Fibroblast of lung (primary cell): ENCODE data around the gene TNFSF15. TPM values are rescaled to one million over a fixed set of nuclear protein-coding genes. Genes with fewer than 3 reads are reported as not detected.

Experiments used
- DNase-seq, 2 donors: peaks; one replicate each; pipeline versions ENCODE4 v3.0.0 to v3.0.0-alpha.2; 2010; ENCODE audit warnings: low read depth in 2 of 2
- H2AFZ ChIP-seq: 2 replicates; pipeline ENCODE4 v1.5.1; 2012; ENCODE audit warnings: low read length, control low read depth, inconsistent platforms
- H3K27ac ChIP-seq: 2 replicates; pipeline ENCODE4 v1.5.1; 2011; ENCODE audit warnings: low read length, control low read depth; ENCODE audit not compliant: insufficient read depth
- H3K27me3 ChIP-seq: 2 replicates; pipeline ENCODE4 v1.5.1; 2011; ENCODE audit warnings: mild to moderate bottlenecking, low read length; ENCODE audit not compliant: control insufficient read depth, insufficient read depth
- H3K36me3 ChIP-seq: 2 replicates; pipeline ENCODE4 v1.5.1; 2011; ENCODE audit warnings: low read length; ENCODE audit not compliant: control insufficient read depth, insufficient read depth
- H3K4me1 ChIP-seq: 2 replicates; pipeline ENCODE4 v1.5.1; 2011; ENCODE audit warnings: low read length; ENCODE audit not compliant: control insufficient read depth, insufficient read depth; ENCODE audit errors: extremely low read depth
- H3K4me2 ChIP-seq: 2 replicates; pipeline ENCODE4 v1.5.1; 2011; ENCODE audit warnings: low read length, control low read depth; ENCODE audit not compliant: insufficient read depth; ENCODE audit errors: extremely low read depth
- H3K4me3 ChIP-seq, 4 experiments: fragments of 200-600 bp in 1 of 4; sonication (generic) in 1 of 4; replicated peaks in 1 of 4; 2 replicates each; pipeline ENCODE4 v1.5.1; 2011 to 2016; ENCODE audit warnings: low read length in 4 of 4, low read depth in 3 of 4, mild to moderate bottlenecking in 3 of 4, control low read depth in 2 of 4, inconsistent platforms in 1 of 4, mixed read lengths in 1 of 4; ENCODE audit not compliant: insufficient read depth in 1 of 4; ENCODE audit errors: control extremely low read depth in 1 of 4
- H3K79me2 ChIP-seq: 2 replicates; pipeline ENCODE4 v1.5.1; 2012; ENCODE audit warnings: mild to moderate bottlenecking, low read length, inconsistent platforms; ENCODE audit not compliant: control insufficient read depth, insufficient read depth
- H3K9ac ChIP-seq: 2 replicates; pipeline ENCODE4 v1.5.1; 2011; ENCODE audit warnings: mild to moderate bottlenecking, low read length, control low read depth; ENCODE audit not compliant: insufficient read depth
- H3K9me3 ChIP-seq: 2 replicates; pipeline ENCODE4 v1.5.1; 2012; ENCODE audit warnings: low read depth, low read length; ENCODE audit not compliant: control insufficient read depth, insufficient read depth
- H4K20me1 ChIP-seq: 2 replicates; pipeline ENCODE4 v1.5.1; 2011; ENCODE audit warnings: low read length; ENCODE audit not compliant: control insufficient read depth, insufficient read depth; ENCODE audit errors: extremely low read depth
- CTCF ChIP-seq, 2 donors: IDR thresholded peaks in 1 of 2; conservative IDR thresholded peaks in 1 of 2; 1 replicate in 1 of 2; 2 replicates in 1 of 2; pipeline ENCODE4 v1.5.1; 2011 to 2012; ENCODE audit warnings: low read length in 2 of 2, control low read depth in 1 of 2, inconsistent platforms in 1 of 2, low read depth in 1 of 2, mild to moderate bottlenecking in 1 of 2
- EZH2 ChIP-seq: IDR thresholded peaks from 2 replicates; pipeline ENCODE4 v1.5.1; 2012; ENCODE audit warnings: low read length, control low read depth, mild to moderate bottlenecking; ENCODE audit errors: missing control alignments
- polyA plus RNA-seq, 2 donors: library from polyadenylated mRNA; depleted of rRNA in 1 of 2; stranded (reverse) in 1 of 2; unstranded in 1 of 2; fragments of >200 nt; gene quantifications; 2 replicates each; pipeline ENCODE4 v1.2.1, GENCODE V29; 2011 to 2012; ENCODE audit warnings: missing spikeins in 1 of 2
- total RNA-seq: library from RNA; depleted of rRNA; stranded (reverse); fragments of >200 nt; gene quantifications from 2 replicates; pipeline ENCODE4 v1.2.1, GENCODE V29; 2014

The TNFSF15 gene
- total and polyA plus RNA-seq, 2 donors (not counting 1 experiment from before 2014, with no cell fraction given) = 0.33 to 0.76 TPM

GRCh38 chr9:114826431-114826830, 20.6 kb upstream of the TNFSF15 start:
- Histone ChIP-seq H3K4me1 (no peaks in the 10 kb centered on the region), H4K20me1 (no peaks in the 10 kb centered on the region), H2AFZ (no peak overlapping the region), H3K36me3 (no peaks in the 10 kb centered on the region), H3K9ac (no peak overlapping the region), H3K27ac (no peak overlapping the region), H3K27me3 (no peaks in the 10 kb centered on the region), H3K4me3 (no peak overlapping the region), H3K9me3 (no peaks in the 10 kb centered on the region), H3K79me2 (no peaks in the 10 kb centered on the region), H3K4me2 (no peak overlapping the region)
- DNase-seq = no peak
- TF ChIP-seq CTCF (conservative IDR thresholded peaks at IDR 0.05 in 1 of 2, IDR thresholded peaks at IDR 0.05 in 1 of 2; ENCODE audit: low read depth in 1 of 2, low read length in 2 of 2) (no peak), EZH2 (no peak)

DNA sequence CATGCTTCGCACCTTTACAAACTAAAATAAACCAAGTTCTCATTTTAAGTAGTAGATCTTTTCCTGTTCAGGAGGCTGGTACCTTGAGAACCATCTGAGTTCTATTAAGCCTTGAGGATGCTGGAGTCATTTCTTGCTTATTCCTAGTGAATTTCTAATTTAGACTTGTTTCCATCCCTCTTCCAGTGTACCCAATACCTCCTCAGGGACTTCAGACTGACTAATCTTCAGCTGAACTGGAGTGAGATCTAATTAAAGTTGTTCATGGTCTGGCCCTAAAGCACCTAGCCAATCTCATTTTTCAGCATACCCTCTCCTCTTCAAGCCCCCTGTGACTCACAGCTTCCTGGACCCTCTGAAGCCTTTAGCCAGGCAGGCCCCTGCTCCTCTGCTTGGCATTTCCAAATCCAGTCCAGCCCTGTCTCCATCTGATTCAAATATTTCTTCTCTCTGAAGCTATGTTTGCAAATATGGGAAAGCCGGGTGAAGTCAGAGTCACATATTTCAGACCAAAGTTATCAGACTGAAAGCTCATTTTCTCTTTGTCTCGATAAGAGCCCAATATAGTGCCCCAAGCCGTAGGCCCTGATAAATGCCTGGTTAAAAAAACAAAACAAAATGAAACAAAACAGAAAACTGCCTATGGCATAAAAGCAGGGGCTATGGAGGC, 19.4 kb upstream of the TNFSF15 start:
- TF ChIP-seq EZH2 (no peak), CTCF (conservative IDR thresholded peaks at IDR 0.05 in 1 of 2, IDR thresholded peaks at IDR 0.05 in 1 of 2; ENCODE audit: low read depth in 1 of 2, low read length in 2 of 2) (no peak)
- H3K4me2 ChIP-seq = no peak overlapping the region
- no peaks in the 10 kb centered on the region for H3K9me3 ChIP-seq
- no peaks in the 10 kb centered on the region for H3K36me3 ChIP-seq
- no peaks in the 10 kb centered on the region for H3K4me1 ChIP-seq
- no peak overlapping the region for H3K27ac ChIP-seq
- H3K4me3 ChIP-seq = no peak overlapping the region
- H4K20me1 ChIP-seq = no peaks in the 10 kb centered on the region
- H3K9ac ChIP-seq = no peak overlapping the region
- no peak for DNase-seq
- H3K79me2 ChIP-seq = no peaks in the 10 kb centered on the region
- H3K27me3 ChIP-seq = no peaks in the 10 kb centered on the region
- H2AFZ ChIP-seq = no peak overlapping the region

DNA sequence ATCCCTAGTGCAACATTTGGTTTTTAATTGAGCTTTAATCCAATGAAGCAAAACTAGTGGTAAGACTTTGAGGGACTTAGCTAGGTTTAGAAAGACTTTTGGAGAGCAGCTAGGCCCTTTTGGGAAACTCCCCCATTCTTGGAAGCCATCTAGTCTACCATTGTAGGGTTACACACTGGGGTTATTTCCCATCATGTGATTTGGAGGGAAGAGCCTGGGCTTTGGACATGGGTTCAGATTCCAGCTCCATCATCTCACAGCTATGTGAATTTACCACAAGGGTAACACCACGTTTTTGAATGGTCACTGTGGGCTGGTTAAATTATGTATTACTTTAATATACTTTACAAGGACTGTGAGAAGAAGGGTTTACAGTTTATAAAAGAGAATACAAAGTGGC, 18.3 kb upstream of the TNFSF15 start:
- no peak for TF ChIP-seq CTCF (conservative IDR thresholded peaks at IDR 0.05 in 1 of 2, IDR thresholded peaks at IDR 0.05 in 1 of 2; ENCODE audit: low read depth in 1 of 2, low read length in 2 of 2)
- H4K20me1 ChIP-seq = no peaks in the 10 kb centered on the region
- no peak overlapping the region for H3K9ac ChIP-seq
- no peaks in the 10 kb centered on the region for H3K9me3 ChIP-seq
- no peak overlapping the region for H2AFZ ChIP-seq
- H3K4me1 ChIP-seq = no peaks in the 10 kb centered on the region
- H3K4me2 ChIP-seq = peak overlapping the region; percentile 30
- H3K36me3 ChIP-seq = no peaks in the 10 kb centered on the region
- DNase-seq = peak; percentile 78 to 82
- H3K4me3 ChIP-seq = no peak overlapping the region
- H3K27me3 ChIP-seq = no peaks in the 10 kb centered on the region
- no peaks in the 10 kb centered on the region for H3K79me2 ChIP-seq
- H3K27ac ChIP-seq = no peak overlapping the region
